GM12878 (cell line): ENCODE data around the gene ZNF543.

Experiments
- BHLHE40 ChIP-seq, 2 experiments: fragments of 450-650 bp in 1 of 2; IDR thresholded peaks; 2 replicates each; pipeline ENCODE4 v1.6.1; 2011 to 2017; ENCODE audit warnings: low read depth in 2 of 2, borderline replicate concordance in 1 of 2, improper control_type of control experiment in 1 of 2, low read length in 1 of 2, mild to moderate bottlenecking in 1 of 2
- BRCA1 ChIP-seq: IDR thresholded peaks from 2 replicates; pipeline ENCODE4 v1.6.1; 2011; ENCODE audit warnings: low read depth, low read length, improper control_type of control experiment
- CEBPB ChIP-seq, 2 experiments: fragments of 150-350 bp in 1 of 2; IDR thresholded peaks; 2 replicates each; pipeline ENCODE4 v1.6.1; 2012 to 2014; ENCODE audit warnings: low read depth in 2 of 2, low read length in 2 of 2, borderline replicate concordance in 1 of 2, inconsistent platforms in 1 of 2
- HDAC2 ChIP-seq: fragments of 200-600 bp; sonication (generic); IDR thresholded peaks from 2 replicates; pipeline ENCODE4 v1.6.1; 2017
- RCOR1 ChIP-seq: conservative IDR thresholded peaks from 2 replicates; pipeline ENCODE4 v1.6.1; 2012; ENCODE audit warnings: low read depth, low read length, improper control_type of control experiment
- SMC3 ChIP-seq: IDR thresholded peaks from 2 replicates; pipeline ENCODE4 v1.6.1; 2011; ENCODE audit warnings: low read length, improper control_type of control experiment, borderline replicate concordance
- SREBF2 ChIP-seq: IDR thresholded peaks from 2 replicates; pipeline ENCODE4 v1.6.1; 2012; ENCODE audit warnings: mild to moderate bottlenecking, low read length
- ZNF384 ChIP-seq: IDR thresholded peaks from 2 replicates; pipeline ENCODE4 v1.6.1; 2012; ENCODE audit warnings: low read depth, mild to moderate bottlenecking, low read length, improper control_type of control experiment, borderline replicate concordance
- TF ChIP-seq, protein P1 (sequence below), 3 experiments: IDR thresholded peaks in 2 of 3; conservative IDR thresholded peaks in 1 of 3; 2 replicates each; pipeline ENCODE4 v1.5.1; 2011; ENCODE audit warnings: low read depth in 3 of 3, low read length in 3 of 3, mild to moderate bottlenecking in 3 of 3, control low read depth in 2 of 3, moderate library complexity in 2 of 3, inconsistent platforms in 1 of 3, mixed read lengths in 1 of 3; ENCODE audit not compliant: control insufficient read depth in 2 of 3, insufficient read depth in 1 of 3; ENCODE audit errors: extremely low read depth in 1 of 3

DNA sequence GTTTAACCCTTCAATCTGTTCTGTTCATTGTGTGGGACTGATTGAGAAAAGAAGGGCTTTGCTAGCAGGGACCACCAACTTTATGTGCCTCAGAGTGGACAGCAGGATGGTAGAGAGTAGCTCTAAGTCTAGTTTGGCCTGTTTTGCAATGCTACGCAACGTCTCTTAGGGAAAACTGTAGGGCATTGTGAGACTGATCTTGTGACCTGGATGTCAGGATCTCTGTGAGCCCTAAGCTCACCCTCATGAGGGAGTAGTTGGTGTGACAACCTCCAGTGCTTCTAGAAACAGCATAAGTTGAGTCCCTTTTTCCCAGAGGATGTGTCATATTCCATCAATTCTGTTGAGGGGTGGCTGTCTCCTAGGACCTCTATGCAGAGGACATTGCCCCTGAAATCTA lies 9.5 kb upstream of the ZNF543 start:
- TF ChIP-seq SREBF2 (no peak), BHLHE40 (IDR thresholded peaks at IDR 0.05; ENCODE audit: borderline replicate concordance in 1 of 2, low read depth in 2 of 2, low read length in 1 of 2) (no peak), CEBPB (IDR thresholded peaks at IDR 0.05; ENCODE audit: borderline replicate concordance in 1 of 2, low read depth in 2 of 2, low read length in 2 of 2) (no peak), RCOR1 (no peak), HDAC2 (no peak), ZNF384 (no peak), SMC3 (no peak), BRCA1 (no peak)
- TF ChIP-seq, protein P1, sequence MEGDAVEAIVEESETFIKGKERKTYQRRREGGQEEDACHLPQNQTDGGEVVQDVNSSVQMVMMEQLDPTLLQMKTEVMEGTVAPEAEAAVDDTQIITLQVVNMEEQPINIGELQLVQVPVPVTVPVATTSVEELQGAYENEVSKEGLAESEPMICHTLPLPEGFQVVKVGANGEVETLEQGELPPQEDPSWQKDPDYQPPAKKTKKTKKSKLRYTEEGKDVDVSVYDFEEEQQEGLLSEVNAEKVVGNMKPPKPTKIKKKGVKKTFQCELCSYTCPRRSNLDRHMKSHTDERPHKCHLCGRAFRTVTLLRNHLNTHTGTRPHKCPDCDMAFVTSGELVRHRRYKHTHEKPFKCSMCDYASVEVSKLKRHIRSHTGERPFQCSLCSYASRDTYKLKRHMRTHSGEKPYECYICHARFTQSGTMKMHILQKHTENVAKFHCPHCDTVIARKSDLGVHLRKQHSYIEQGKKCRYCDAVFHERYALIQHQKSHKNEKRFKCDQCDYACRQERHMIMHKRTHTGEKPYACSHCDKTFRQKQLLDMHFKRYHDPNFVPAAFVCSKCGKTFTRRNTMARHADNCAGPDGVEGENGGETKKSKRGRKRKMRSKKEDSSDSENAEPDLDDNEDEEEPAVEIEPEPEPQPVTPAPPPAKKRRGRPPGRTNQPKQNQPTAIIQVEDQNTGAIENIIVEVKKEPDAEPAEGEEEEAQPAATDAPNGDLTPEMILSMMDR (IDR thresholded peaks at IDR 0.05 in 2 of 3, conservative IDR thresholded peaks at IDR 0.05 in 1 of 3; ENCODE audit: control insufficient read depth in 2 of 3, extremely low read depth in 1 of 3, insufficient read depth in 1 of 3, low read depth in 3 of 3, low read length in 3 of 3), result no peak
